Measurements from ENCODE around the gene HSBP1L1. TPM values are rescaled to one million over a fixed set of nuclear protein-coding genes. Genes with fewer than 3 reads are reported as not detected.

Gene HSBP1L1
- total RNA-seq, 1 donor from 2014 or later = 44.7 TPM

GRCh38 chr18:79951545-79952455 is 12.6 kb upstream of the HSBP1L1 start, which contains the start of gene SLC66A2:
Gene SLC66A2, minus strand, starts transcription at chr18:79951653. Its CDS starts 727 bp downstream, at chr18:79950926.
- no peak for TF ChIP-seq CTCF (conservative IDR thresholded peaks at IDR 0.05; ENCODE audit: low read depth, low read length)
- H3K4me3 ChIP-seq (ENCODE audit: low read depth, low read length) = peak within 1 kb of the TSS; percentile 78
- DNase-seq (ENCODE audit: low read depth) = no peak

GRCh38 chr18:79952456-79952995 is 11.9 kb upstream of the HSBP1L1 start:
- TF ChIP-seq CTCF (conservative IDR thresholded peaks at IDR 0.05; ENCODE audit: low read depth, low read length) = no peak
- DNase-seq (ENCODE audit: low read depth) = no peak
- H3K4me3 ChIP-seq (ENCODE audit: low read depth, low read length) = peak overlapping the region; percentile 78

GRCh38 chr18:79952996-79953559 is 11.4 kb upstream of the HSBP1L1 start:
- H3K4me3 ChIP-seq (ENCODE audit: low read depth, low read length) = no peak overlapping the region
- DNase-seq (ENCODE audit: low read depth) = no peak
- TF ChIP-seq CTCF (conservative IDR thresholded peaks at IDR 0.05; ENCODE audit: low read depth, low read length) = no peak

GRCh38 chr18:79953971-79954651 is 10.3 kb upstream of the HSBP1L1 start:
- no peak for DNase-seq (ENCODE audit: low read depth)
- TF ChIP-seq CTCF (conservative IDR thresholded peaks at IDR 0.05; ENCODE audit: low read depth, low read length) = no peak
- no peak overlapping the region for H3K4me3 ChIP-seq (ENCODE audit: low read depth, low read length)

GRCh38 chr18:79954791-79955190 is 9.7 kb upstream of the HSBP1L1 start:
- TF ChIP-seq CTCF (conservative IDR thresholded peaks at IDR 0.05; ENCODE audit: low read depth, low read length) = no peak
- no peak for DNase-seq (ENCODE audit: low read depth)
- H3K4me3 ChIP-seq (ENCODE audit: low read depth, low read length) = no peak overlapping the region

GRCh38 chr18:79955302-79956075 is 9.0 kb upstream of the HSBP1L1 start:
- no peak for DNase-seq (ENCODE audit: low read depth)
- no peak for TF ChIP-seq CTCF (conservative IDR thresholded peaks at IDR 0.05; ENCODE audit: low read depth, low read length)
- H3K4me3 ChIP-seq (ENCODE audit: low read depth, low read length) = no peak overlapping the region
